H9 (cell line): Measurements from ENCODE around the gene EDDM13. TPM values are rescaled to one million over a fixed set of nuclear protein-coding genes. Genes with fewer than 3 reads are reported as not detected.

ENCODE experiments used
- DNase-seq: peaks from one replicate; pipeline ENCODE4 v3.0.0-alpha.2; 2017
- H2AFZ ChIP-seq: one replicate; pipeline ENCODE4 v1.6.1; 2013; ENCODE audit warnings: mild to moderate bottlenecking, low read length, control low read depth, moderate library complexity
- H2AK5ac ChIP-seq: 2 replicates; pipeline ENCODE4 v1.6.1; 2013; ENCODE audit warnings: low read length, control low read depth, mixed read lengths; ENCODE audit not compliant: insufficient read length
- H2BK120ac ChIP-seq: one replicate; pipeline ENCODE4 v1.6.1; 2013; ENCODE audit warnings: low read depth, mild to moderate bottlenecking, low read length, control low read depth, inconsistent platforms; ENCODE audit not compliant: poor library complexity, severe bottlenecking
- H2BK12ac ChIP-seq: 2 replicates; pipeline ENCODE4 v1.6.1; 2013; ENCODE audit warnings: low read length, control low read depth, mixed read lengths, low read depth; ENCODE audit not compliant: insufficient read length
- H2BK15ac ChIP-seq: 2 replicates; pipeline ENCODE4 v1.6.1; 2013; ENCODE audit warnings: low read depth, low read length, control low read depth
- H2BK20ac ChIP-seq: one replicate; pipeline ENCODE4 v1.6.1; 2013; ENCODE audit warnings: low read depth, mild to moderate bottlenecking, low read length, control low read depth, inconsistent platforms; ENCODE audit not compliant: poor library complexity, severe bottlenecking
- H2BK5ac ChIP-seq: 2 replicates; pipeline ENCODE4 v1.6.1; 2013; ENCODE audit warnings: low read length, control low read depth, mixed read lengths; ENCODE audit not compliant: insufficient read length
- H3K14ac ChIP-seq: 2 replicates; pipeline ENCODE4 v1.6.1; 2013; ENCODE audit warnings: low read length, control low read depth; ENCODE audit not compliant: insufficient read depth
- H3K18ac ChIP-seq: 2 replicates; pipeline ENCODE4 v1.6.1; 2013; ENCODE audit warnings: low read depth, mild to moderate bottlenecking, mixed read lengths, low read length, control low read depth; ENCODE audit not compliant: insufficient read length
- H3K23ac ChIP-seq: 2 replicates; pipeline ENCODE4 v1.6.1; 2013; ENCODE audit warnings: low read length, control low read depth, mixed read lengths, low read depth; ENCODE audit not compliant: insufficient read length
- H3K23me2 ChIP-seq: 2 replicates; pipeline ENCODE4 v1.6.1; 2013; ENCODE audit warnings: low read depth, mild to moderate bottlenecking, mixed read lengths, low read length, control low read depth; ENCODE audit not compliant: insufficient read length, poor library complexity, severe bottlenecking
- H3K27ac ChIP-seq: 2 replicates; pipeline ENCODE4 v1.5.1; 2013; ENCODE audit warnings: low read length, control low read depth, mixed read lengths, low read depth; ENCODE audit not compliant: insufficient read length
- H3K27me3 ChIP-seq: 2 replicates; pipeline ENCODE4 v1.6.1; 2013; ENCODE audit warnings: low read length, control low read depth, inconsistent platforms; ENCODE audit not compliant: insufficient read depth
- H3K4ac ChIP-seq: 2 replicates; pipeline ENCODE4 v1.6.1; 2013; ENCODE audit warnings: low read depth, mild to moderate bottlenecking, control low read depth, inconsistent platforms, low read length, moderate library complexity
- H3K4me1 ChIP-seq: 2 replicates; pipeline ENCODE4 v1.6.1; 2013; ENCODE audit warnings: low read length, control low read depth, inconsistent platforms; ENCODE audit not compliant: insufficient read depth
- H3K4me2 ChIP-seq: 2 replicates; pipeline ENCODE4 v1.6.1; 2013; ENCODE audit warnings: low read length, control low read depth, mixed read lengths; ENCODE audit not compliant: insufficient read length, insufficient read depth
- H3K56ac ChIP-seq: 2 replicates; pipeline ENCODE4 v1.6.1; 2013; ENCODE audit warnings: low read depth, mild to moderate bottlenecking, mixed read lengths, low read length, control low read depth; ENCODE audit not compliant: insufficient read length
- H3K79me1 ChIP-seq: 2 replicates; pipeline ENCODE4 v1.6.1; 2013; ENCODE audit warnings: low read depth, mild to moderate bottlenecking, moderate library complexity, low read length, control low read depth, inconsistent platforms; ENCODE audit not compliant: insufficient read depth, poor library complexity, severe bottlenecking
- H3K79me2 ChIP-seq: 2 replicates; pipeline ENCODE4 v1.6.1; 2013; ENCODE audit warnings: low read length, control low read depth, inconsistent platforms; ENCODE audit not compliant: insufficient read depth
- H3K9ac ChIP-seq: 2 replicates; pipeline ENCODE4 v1.6.1; 2013; ENCODE audit warnings: low read length, control low read depth, mixed read lengths; ENCODE audit not compliant: insufficient read length; ENCODE audit errors: extremely low read depth
- H3K9me3 ChIP-seq: one replicate; pipeline ENCODE4 v1.6.1; 2013; ENCODE audit warnings: low read depth, low read length, inconsistent platforms; ENCODE audit not compliant: control insufficient read depth
- H3T11ph ChIP-seq: one replicate; pipeline ENCODE4 v1.6.1; 2013; ENCODE audit warnings: mild to moderate bottlenecking, low read length, control low read depth, inconsistent platforms
- H4K20me1 ChIP-seq: one replicate; pipeline ENCODE4 v1.6.1; 2013; ENCODE audit not compliant: control insufficient read depth, insufficient read length, insufficient read depth
- H4K5ac ChIP-seq: 2 replicates; pipeline ENCODE4 v1.6.1; 2013; ENCODE audit warnings: low read depth, mild to moderate bottlenecking, mixed read lengths, low read length, control low read depth; ENCODE audit not compliant: insufficient read length
- H4K8ac ChIP-seq: replicated peaks from 2 replicates; pipeline ENCODE4 v1.6.1; 2013; ENCODE audit warnings: low read length, control low read depth, mixed read lengths, low read depth; ENCODE audit not compliant: insufficient read length
- H4K91ac ChIP-seq: 2 replicates; pipeline ENCODE4 v1.6.1; 2013; ENCODE audit warnings: low read depth, mild to moderate bottlenecking, moderate library complexity, mixed read lengths, low read length, control low read depth; ENCODE audit not compliant: insufficient read length
- H3K27ac Mint-ChIP-seq, 3 experiments: 2 replicates in 2 of 3; 3 replicates in 1 of 3; pipeline ENCODE4 v1.8.0; 2020 to 2021; ENCODE audit warnings: mixed read lengths in 3 of 3, mild to moderate bottlenecking in 1 of 3, moderate library complexity in 1 of 3
- H3K27me3 Mint-ChIP-seq: 2 replicates; pipeline ENCODE4 v1.8.0; 2021; ENCODE audit warnings: low read depth, mild to moderate bottlenecking, moderate library complexity, mixed read lengths
- H3K36me3 Mint-ChIP-seq, 3 experiments: 2 replicates in 2 of 3; 3 replicates in 1 of 3; pipeline ENCODE4 v1.8.0; 2020 to 2021; ENCODE audit warnings: low read depth in 3 of 3, mixed read lengths in 3 of 3; ENCODE audit not compliant: insufficient read depth in 1 of 3
- H3K4me1 Mint-ChIP-seq, 2 experiments: 2 replicates each; pipeline ENCODE4 v1.8.0; 2020; ENCODE audit warnings: mixed read lengths in 2 of 2
- H3K4me3 Mint-ChIP-seq, 2 experiments: 2 replicates in 1 of 2; 3 replicates in 1 of 2; pipeline ENCODE4 v1.8.0; 2020 to 2021; ENCODE audit warnings: mild to moderate bottlenecking in 2 of 2, mixed read lengths in 2 of 2, moderate library complexity in 1 of 2
- H3K9me3 Mint-ChIP-seq, 2 experiments: 2 replicates in 1 of 2; 3 replicates in 1 of 2; pipeline ENCODE4 v1.8.0; 2020; ENCODE audit warnings: mild to moderate bottlenecking in 2 of 2, mixed read lengths in 2 of 2, moderate library complexity in 1 of 2
- CTCF ChIP-seq: fragments of 200-600 bp; sonication (generic); conservative IDR thresholded peaks from 3 replicates; pipeline ENCODE4 v1.8.0; 2021; ENCODE audit warnings: antibody characterized with exemption, mild to moderate bottlenecking
- WGBS: extraction: QIAGEN DNeasy Blood & Tissue Kit; methylation state at CpG from one replicate; pipeline ENCODE4 v1.1.7; 2013; ENCODE audit warnings: missing lambda C conversion rate, low lambda C conversion rate, mixed read lengths; ENCODE audit not compliant: insufficient read length; ENCODE audit errors: extremely low coverage; 5-methylcytosine and 5-hydroxymethylcytosine counted together
- total RNA-seq: library from RNA; stranded (reverse); gene quantifications from 2 replicates; pipeline ENCODE4 v1.2.1, GENCODE V29; 2021

The EDDM13 gene
- total RNA-seq, 1 experiment from 2014 or later: not detected

- no peak overlapping the region for H3K27ac Mint-ChIP-seq
- no peaks in the 10 kb centered on the region for H3K79me2 ChIP-seq
- no peak overlapping the region for H3K14ac ChIP-seq
- no peak overlapping the region for H3K4me3 Mint-ChIP-seq
- H2BK20ac ChIP-seq: no peak overlapping the region
- H3K56ac ChIP-seq: no peak overlapping the region
- peaks cover 0 to 31% of the 10 kb centered on the region in 2 experiments; a peak in 2 of 5 replicates for H3K9me3 Mint-ChIP-seq
- no peak overlapping the region for H3K4me2 ChIP-seq
- H3K4me1 ChIP-seq: no peaks in the 10 kb centered on the region
- H3K4ac ChIP-seq: no peak overlapping the region
- H3K23ac ChIP-seq: no peak overlapping the region
- no peak overlapping the region for H2AFZ ChIP-seq
- no peak overlapping the region for H3K9ac ChIP-seq
- WGBS: no CpG with 5 or more reads among the region's 3 CpGs
- no peak overlapping the region for H4K5ac ChIP-seq
- H3K23me2 ChIP-seq: no peaks in the 10 kb centered on the region
- H3K4me1 Mint-ChIP-seq: no peaks in the 10 kb centered on the region
- H4K20me1 ChIP-seq: no peaks in the 10 kb centered on the region
- H3K27me3 Mint-ChIP-seq: no peaks in the 10 kb centered on the region; the same call in 1 of the 2 replicates
- no peak overlapping the region for H2AK5ac ChIP-seq
- H3K18ac ChIP-seq: no peak overlapping the region
- H3K79me1 ChIP-seq: no peaks in the 10 kb centered on the region
- peaks cover 2 to 17% (median 3%) of the 10 kb centered on the region in 3 experiments; a peak in 3 of 7 replicates for H3K36me3 Mint-ChIP-seq
- no peak overlapping the region for H2BK12ac ChIP-seq
- no peak overlapping the region for H2BK120ac ChIP-seq
- DNase-seq: no peak
- no peaks in the 10 kb centered on the region for H3K27me3 ChIP-seq
- H3K9me3 ChIP-seq: no peaks in the 10 kb centered on the region
- H3K27ac ChIP-seq: no peak overlapping the region
- no peak overlapping the region for H2BK15ac ChIP-seq
- H2BK5ac ChIP-seq: no peak overlapping the region
- no peak for TF ChIP-seq CTCF
- H3T11ph ChIP-seq: no peak overlapping the region
- H4K91ac ChIP-seq: no peak overlapping the region
- no peak overlapping the region for H4K8ac ChIP-seq
Observed at GRCh38 chr19:56299688-56300087, 27.1 kb downstream of the EDDM13 start.
